Thymus (tissue), 11 donors: ENCODE data around the gene TENT5C. TPM values are rescaled to one million over a fixed set of nuclear protein-coding genes. Genes with fewer than 3 reads are reported as not detected.

ENCODE experiments used
- DNase-seq, 9 donors: peaks; one replicate each; pipeline ENCODE4 v3.0.0-alpha.2; 2013; ENCODE audit warnings: low spot score in 9 of 9, low read depth in 6 of 9, missing footprints in 1 of 9
- H3K27ac ChIP-seq, 2 donors: one replicate each; pipeline ENCODE4 v1.5.1; 2013; ENCODE audit warnings: control low read depth in 1 of 2, low read depth in 1 of 2, low read length in 1 of 2, mild to moderate bottlenecking in 1 of 2, moderate library complexity in 1 of 2
- H3K27me3 ChIP-seq, 2 donors: one replicate each; pipeline ENCODE4 v1.5.1; 2013; ENCODE audit warnings: low read length in 1 of 2; ENCODE audit not compliant: control insufficient read depth in 2 of 2, insufficient read depth in 1 of 2
- H3K36me3 ChIP-seq, 2 donors: one replicate each; pipeline ENCODE4 v1.5.1; 2013; ENCODE audit warnings: low read length in 1 of 2, mild to moderate bottlenecking in 1 of 2, moderate library complexity in 1 of 2; ENCODE audit not compliant: control insufficient read depth in 2 of 2, insufficient read depth in 2 of 2
- H3K4me1 ChIP-seq, 2 donors: one replicate each; pipeline ENCODE4 v1.5.1; 2013; ENCODE audit warnings: low read length in 2 of 2; ENCODE audit not compliant: control insufficient read depth in 2 of 2, insufficient read depth in 2 of 2
- H3K4me3 ChIP-seq, 2 donors: one replicate each; pipeline ENCODE4 v1.5.1; 2013; ENCODE audit warnings: low read length in 2 of 2, control low read depth in 1 of 2, mild to moderate bottlenecking in 1 of 2
- H3K9me3 ChIP-seq, 2 donors: one replicate each; pipeline ENCODE4 v1.5.1; 2013; ENCODE audit warnings: low read length in 1 of 2, mild to moderate bottlenecking in 1 of 2; ENCODE audit not compliant: control insufficient read depth in 2 of 2, insufficient read depth in 1 of 2
- WGBS: extraction: QIAGEN DNeasy Blood & Tissue Kit; methylation state at CpG from one replicate; pipeline ENCODE4 v1.1.7; 2013; 5-methylcytosine and 5-hydroxymethylcytosine counted together
- polyA plus RNA-seq: library from polyadenylated mRNA; stranded (reverse); fragments of 200-250 nt; gene quantifications from one replicate; pipeline ENCODE4 v1.2.3, GENCODE V29; 2013
- total RNA-seq: library from RNA; stranded (reverse); fragments of 120-200 nt; gene quantifications from one replicate; pipeline ENCODE4 v1.2.4, GENCODE V29; 2013
- donor health status: healthy.

The TENT5C gene
- total and polyA plus RNA-seq, 2 donors: 2.5 to 3.7 TPM

DNA sequence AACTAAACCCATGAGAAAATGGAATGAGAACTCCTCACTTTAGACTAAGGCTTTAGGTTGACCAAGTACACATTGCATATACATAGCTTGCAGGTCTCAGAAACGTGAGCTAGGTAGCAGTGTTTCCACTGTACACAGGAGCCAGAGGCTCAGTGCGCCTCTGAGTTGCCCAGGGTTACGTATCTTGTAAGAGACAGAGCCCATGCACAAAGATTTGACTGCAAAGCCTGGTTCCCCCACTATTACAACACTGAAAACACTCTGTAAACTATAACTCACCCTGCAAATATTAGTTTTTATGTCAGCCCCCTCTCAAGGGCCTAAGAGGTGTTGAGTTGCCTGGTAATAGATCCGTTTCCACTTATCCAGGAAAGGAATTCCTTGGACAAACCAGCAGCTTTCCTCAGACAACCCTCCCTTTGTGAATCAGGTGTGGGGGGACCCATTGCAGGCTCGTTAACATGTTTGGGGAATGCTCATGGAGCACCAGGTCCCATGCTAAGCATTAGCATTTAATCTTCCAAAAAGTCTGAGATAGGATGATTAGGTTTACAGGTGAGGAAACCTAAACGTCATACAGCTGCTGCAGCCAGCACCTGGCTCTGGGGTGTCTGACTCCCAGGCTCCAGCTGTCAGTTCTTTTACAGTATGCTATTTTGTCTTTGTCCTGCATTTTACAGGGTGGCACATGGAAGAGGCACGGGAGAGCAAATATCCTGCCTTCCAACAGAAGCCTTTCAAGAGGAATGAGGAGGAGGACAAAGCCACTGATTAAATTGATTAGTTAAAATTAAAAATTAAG, 25.7 kb downstream of the TENT5C start:
- DNase-seq: no peak
- Histone ChIP-seq H3K9me3 (no peaks in the 10 kb centered on the region), H3K4me3 (no peak overlapping the region), H3K27me3 (peaks cover 0 to 69% of the 10 kb centered on the region in 2 donors), H3K27ac (no peak overlapping the region), H3K4me1 (peaks cover 0 to 10% of the 10 kb centered on the region in 2 donors), H3K36me3 (no peaks in the 10 kb centered on the region)
- WGBS: 83% methylated on average over 7 of the region's 7 CpGs

DNA sequence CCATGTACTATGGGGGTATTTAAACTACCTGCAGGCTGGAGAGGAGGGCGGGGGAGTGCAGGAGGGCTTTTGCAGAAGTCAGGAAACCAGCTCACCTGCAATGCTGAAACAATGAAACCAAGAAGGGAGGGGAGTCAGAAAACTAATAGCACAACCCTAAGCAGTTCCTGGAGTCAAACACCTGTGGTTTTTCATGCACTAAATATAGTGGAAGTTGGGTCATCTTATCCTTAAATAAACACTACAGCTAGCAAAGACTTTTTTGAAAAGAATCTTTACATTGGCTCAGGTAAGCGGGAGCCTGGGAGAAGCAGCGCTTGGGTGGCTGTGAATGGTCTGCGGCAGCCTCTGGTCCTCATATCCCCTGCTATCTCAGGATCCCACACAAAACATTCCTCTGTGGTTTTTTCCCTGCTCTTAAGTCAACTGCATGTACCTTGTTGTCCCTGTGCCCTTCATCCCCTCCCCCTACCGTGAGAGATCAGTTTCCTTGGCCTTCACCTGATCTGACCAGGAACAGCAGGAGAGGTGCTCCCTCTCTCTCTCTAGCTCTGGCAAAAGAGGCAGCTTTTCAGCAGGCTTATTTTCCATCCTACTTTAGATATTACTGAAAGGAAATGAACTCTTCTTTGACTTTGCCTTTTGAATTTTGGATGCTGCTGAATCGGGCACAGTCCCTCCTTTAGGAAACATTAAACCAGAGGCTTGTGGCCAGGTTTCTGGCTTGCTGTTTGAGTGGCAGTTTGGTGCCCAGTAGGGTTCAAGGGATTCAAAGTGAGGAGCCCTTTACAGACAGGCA, 26.6 kb downstream of the TENT5C start:
- Histone ChIP-seq H3K36me3 (no peaks in the 10 kb centered on the region), H3K4me1 (peaks cover 0 to 10% of the 10 kb centered on the region in 2 donors), H3K4me3 (no peak overlapping the region), H3K27me3 (peaks cover 0 to 75% of the 10 kb centered on the region in 2 donors), H3K9me3 (no peaks in the 10 kb centered on the region), H3K27ac (no peak overlapping the region)
- peak in 1 of 9 donors; percentile 12 for DNase-seq
- 84% methylated on average over 6 of the region's 6 CpGs for WGBS

DNA sequence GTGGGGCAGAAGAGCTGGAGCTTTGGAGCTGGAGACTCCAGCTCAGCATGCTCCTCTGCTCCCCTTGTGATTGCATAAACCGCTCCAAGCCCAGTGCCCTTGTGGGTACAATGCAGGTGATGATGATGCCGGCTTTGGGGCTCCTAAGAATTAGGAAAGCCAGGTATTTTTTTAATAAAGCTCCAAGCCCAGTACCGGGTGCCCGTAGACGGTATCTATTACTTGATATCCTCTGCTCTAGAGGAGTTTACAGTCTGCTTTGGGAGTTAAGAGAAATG, 27.2 kb downstream of the TENT5C start:
- WGBS: 94% methylated on average over 5 of the region's 5 CpGs
- H3K9me3 ChIP-seq: no peaks in the 10 kb centered on the region
- no peaks in the 10 kb centered on the region for H3K36me3 ChIP-seq
- DNase-seq: no peak
- peaks cover 0 to 77% of the 10 kb centered on the region in 2 donors for H3K27me3 ChIP-seq
- no peak overlapping the region for H3K27ac ChIP-seq
- H3K4me1 ChIP-seq: peaks cover 0 to 10% of the 10 kb centered on the region in 2 donors
- H3K4me3 ChIP-seq: no peak overlapping the region

DNA sequence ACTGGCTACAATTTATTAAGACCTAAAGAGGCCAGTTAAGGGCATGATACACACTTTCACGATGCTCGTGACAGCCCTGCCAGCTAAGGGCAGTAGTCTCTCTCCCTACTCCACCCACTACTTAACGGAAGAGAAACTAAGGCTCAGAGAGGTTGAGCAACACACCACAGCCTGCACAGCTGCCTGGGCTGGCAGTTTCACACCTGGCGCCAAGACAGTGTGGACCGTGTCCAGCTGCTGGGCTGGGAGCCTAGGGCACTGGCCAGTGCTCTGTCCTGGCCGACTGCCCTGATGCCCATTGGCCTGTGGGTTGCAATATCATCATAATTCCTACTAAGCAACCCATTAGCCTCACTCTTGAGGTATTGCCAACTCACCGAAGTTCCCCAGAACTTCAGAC, 27.6 kb downstream of the TENT5C start:
- no peak overlapping the region for H3K27ac ChIP-seq
- peaks cover 0 to 80% of the 10 kb centered on the region in 2 donors for H3K27me3 ChIP-seq
- DNase-seq: no peak
- H3K9me3 ChIP-seq: no peaks in the 10 kb centered on the region
- 93% methylated on average over 7 of the region's 7 CpGs for WGBS
- H3K4me1 ChIP-seq: peaks cover 0 to 10% of the 10 kb centered on the region in 2 donors
- no peak overlapping the region for H3K4me3 ChIP-seq
- no peaks in the 10 kb centered on the region for H3K36me3 ChIP-seq

DNA sequence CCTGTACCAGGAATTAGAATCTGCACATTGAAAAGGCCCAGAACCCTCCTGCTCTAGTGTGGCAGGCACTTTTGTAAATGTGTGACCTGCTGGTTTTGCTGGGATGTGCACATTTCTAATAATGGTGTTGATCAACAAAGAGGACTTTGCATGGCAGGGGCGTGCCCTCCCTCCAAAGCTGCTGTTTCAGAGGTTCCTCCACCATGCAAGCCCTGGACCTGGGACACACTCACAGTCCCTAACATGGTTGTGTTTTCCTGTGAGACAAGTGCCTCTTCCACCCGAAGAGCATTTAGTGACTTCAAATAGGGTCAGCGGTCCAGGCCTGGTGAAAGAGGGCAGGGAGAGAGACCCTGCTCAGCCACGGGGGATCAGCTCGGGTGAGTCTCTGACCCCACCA, 28.1 kb downstream of the TENT5C start:
- Histone ChIP-seq H3K4me1 (peaks cover 0 to 10% of the 10 kb centered on the region in 2 donors), H3K27ac (no peak overlapping the region), H3K36me3 (no peaks in the 10 kb centered on the region), H3K4me3 (no peak overlapping the region), H3K27me3 (peaks cover 0 to 80% of the 10 kb centered on the region in 2 donors), H3K9me3 (no peaks in the 10 kb centered on the region)
- DNase-seq: no peak
- WGBS: 97% methylated on average over 5 of the region's 5 CpGs

DNA sequence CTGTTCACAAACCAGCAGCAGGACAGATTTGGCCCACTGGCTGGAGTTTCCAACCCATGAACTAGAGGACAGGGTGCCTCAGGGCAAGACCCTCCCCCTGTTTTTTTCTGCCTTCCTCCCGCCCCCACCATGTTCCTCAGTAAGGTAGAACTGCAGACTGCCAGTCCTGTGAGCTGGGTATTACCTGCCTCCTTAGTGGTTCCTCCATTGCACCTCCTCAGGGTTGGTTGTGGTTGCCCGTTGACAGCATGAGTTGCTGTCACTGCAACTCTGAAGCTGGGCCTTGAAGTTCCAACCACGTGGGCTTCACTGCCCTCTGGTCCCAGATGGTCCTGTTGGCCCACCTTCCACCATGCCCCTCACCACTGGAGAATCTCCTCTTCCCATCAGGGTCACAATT, 28.8 kb downstream of the TENT5C start:
- no peak overlapping the region for H3K4me3 ChIP-seq
- no peak for DNase-seq
- 89% methylated on average over 3 of the region's 3 CpGs for WGBS
- peaks cover 2 to 80% of the 10 kb centered on the region in 2 donors for H3K27me3 ChIP-seq
- no peaks in the 10 kb centered on the region for H3K36me3 ChIP-seq
- no peak overlapping the region for H3K27ac ChIP-seq
- peaks cover 0 to 10% of the 10 kb centered on the region in 2 donors for H3K4me1 ChIP-seq
- H3K9me3 ChIP-seq: no peaks in the 10 kb centered on the region

DNA sequence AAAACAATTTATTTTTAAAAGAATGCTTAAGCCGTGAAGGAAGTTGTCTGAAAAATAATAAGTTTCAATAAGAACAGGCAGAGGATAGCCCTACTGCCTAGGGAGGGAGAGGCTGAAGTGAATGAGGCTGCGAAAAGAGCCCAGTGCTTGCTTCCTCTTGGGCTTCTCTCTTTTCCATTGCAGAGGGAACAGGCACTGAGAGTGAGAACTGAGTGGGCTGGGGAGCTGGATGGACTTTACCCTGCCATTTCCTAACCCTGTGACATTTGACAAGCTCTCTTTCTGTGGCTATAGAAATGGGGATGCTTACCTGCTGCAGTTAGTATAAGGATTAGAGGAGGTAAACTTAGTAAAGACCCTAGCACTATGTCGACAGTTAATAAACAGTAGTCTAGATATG, 30.0 kb downstream of the TENT5C start:
- H3K36me3 ChIP-seq: no peaks in the 10 kb centered on the region
- no peaks in the 10 kb centered on the region for H3K9me3 ChIP-seq
- no peak overlapping the region for H3K27ac ChIP-seq
- WGBS: 93% methylated on average over 3 of the region's 3 CpGs
- H3K4me1 ChIP-seq: peaks cover 0 to 10% of the 10 kb centered on the region in 2 donors
- H3K27me3 ChIP-seq: peaks cover 6 to 74% of the 10 kb centered on the region in 2 donors
- no peak for DNase-seq
- H3K4me3 ChIP-seq: no peak overlapping the region

DNA sequence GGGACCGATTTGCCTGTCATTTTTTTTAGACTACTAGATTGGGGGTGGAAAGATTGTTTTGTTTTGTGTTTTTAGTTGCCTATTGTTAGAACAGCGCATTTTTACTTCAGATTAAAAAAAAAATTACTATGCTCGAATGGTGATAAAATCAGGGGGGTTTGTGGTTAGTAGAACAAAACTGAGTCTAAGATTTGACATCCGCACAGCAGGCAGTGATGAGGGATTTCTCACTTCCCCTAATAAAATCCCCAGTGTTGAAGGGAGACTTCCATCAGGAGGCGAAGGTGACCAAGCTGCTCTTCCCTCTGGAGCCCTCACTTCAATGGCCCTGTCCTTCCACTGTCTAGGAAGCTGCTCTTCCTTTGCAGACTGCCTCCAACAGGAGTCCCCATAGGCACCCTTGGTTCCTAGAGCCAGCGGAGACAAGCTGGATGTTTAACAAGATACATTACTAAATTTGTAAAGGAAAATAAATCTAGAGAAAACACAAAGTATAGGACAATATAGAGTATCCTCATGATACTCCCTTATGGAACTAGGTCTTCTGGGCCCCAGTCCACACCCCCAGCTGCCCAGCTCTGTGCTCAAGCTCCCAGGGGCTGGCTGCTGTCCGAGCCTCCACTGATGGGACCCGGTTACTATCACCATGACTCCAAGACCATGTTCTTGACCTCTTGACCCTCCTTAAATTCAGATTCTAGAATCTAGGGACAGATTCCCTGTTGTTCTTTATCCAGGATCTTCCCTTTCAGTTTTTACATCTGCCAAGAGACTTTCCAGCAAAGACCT, 31.0 kb downstream of the TENT5C start:
- 47% methylated on average over 8 of the region's 8 CpGs for WGBS
- Histone ChIP-seq H3K9me3 (peaks cover 0 to under 1% of the 10 kb centered on the region in 2 donors), H3K4me3 (no peak overlapping the region), H3K27ac (no peak overlapping the region), H3K36me3 (no peaks in the 10 kb centered on the region), H3K4me1 (peaks cover 0 to 10% of the 10 kb centered on the region in 2 donors), H3K27me3 (peaks cover 6 to 69% of the 10 kb centered on the region in 2 donors)
- DNase-seq: peak in 1 of 9 donors; percentile 15
